DOHH2 (cell line): ENCODE measurements around the gene MTMR11.

ENCODE experiments used
- H3F3A ChIP-seq: fragments of 200-600 bp; sonication (generic), shearing (Covaris generic); 2 replicates; pipeline ENCODE4 v1.6.0; 2016; ENCODE audit warnings: antibody characterized with exemption, mild to moderate bottlenecking; ENCODE audit not compliant: control insufficient read depth, insufficient read depth
- H3K27ac ChIP-seq: fragments of 200-600 bp; sonication (generic); 2 replicates; pipeline ENCODE4 v1.5.1; 2014; ENCODE audit warnings: low read depth, mild to moderate bottlenecking, low read length, moderate library complexity
- H3K27me3 ChIP-seq: fragments of 200-600 bp; sonication (generic); 2 replicates; pipeline ENCODE4 v1.6.1; 2014; ENCODE audit warnings: mild to moderate bottlenecking, low read length, mixed read lengths; ENCODE audit not compliant: control insufficient read depth
- H3K36me3 ChIP-seq: fragments of 200-600 bp; sonication (generic); 2 replicates; pipeline ENCODE4 v1.6.1; 2014; ENCODE audit warnings: mild to moderate bottlenecking, low read length, moderate library complexity, mixed read lengths; ENCODE audit not compliant: control insufficient read depth
- H3K4me1 ChIP-seq: fragments of 200-600 bp; sonication (generic); 2 replicates; pipeline ENCODE4 v1.6.1; 2014; ENCODE audit warnings: mild to moderate bottlenecking, low read length, mixed read lengths; ENCODE audit not compliant: control insufficient read depth
- H3K4me2 ChIP-seq: fragments of 200-600 bp; sonication (generic); 2 replicates; pipeline ENCODE4 v1.6.0; 2014; ENCODE audit warnings: mild to moderate bottlenecking, low read length, moderate library complexity
- H3K4me3 ChIP-seq: fragments of 200-600 bp; sonication (generic); 2 replicates; pipeline ENCODE4 v1.5.1; 2014; ENCODE audit warnings: mild to moderate bottlenecking, low read length, mixed read lengths
- H3K79me2 ChIP-seq: fragments of 200-600 bp; sonication (generic); 2 replicates; pipeline ENCODE4 v1.6.1; 2014; ENCODE audit warnings: mild to moderate bottlenecking, low read length, mixed read lengths; ENCODE audit not compliant: control insufficient read depth
- H3K9me2 ChIP-seq: fragments of 200-600 bp; sonication (generic); replicated peaks from 2 replicates; pipeline ENCODE4 v1.6.1; 2014; ENCODE audit warnings: mild to moderate bottlenecking, low read length, mixed read lengths; ENCODE audit not compliant: control insufficient read depth
- H3K9me3 ChIP-seq: fragments of 200-600 bp; sonication (generic); 2 replicates; pipeline ENCODE4 v1.6.1; 2014; ENCODE audit warnings: antibody characterized with exemption, low read length, mixed read lengths; ENCODE audit not compliant: control insufficient read depth, insufficient read depth
- H4K20me1 ChIP-seq: fragments of 200-600 bp; sonication (generic); 2 replicates; pipeline ENCODE4 v1.6.0; 2014; ENCODE audit warnings: low read depth, mild to moderate bottlenecking, antibody characterized with exemption, low read length, moderate library complexity; ENCODE audit not compliant: control insufficient read depth, insufficient read depth
- EZH2phosphoT487 ChIP-seq: fragments of 200-600 bp; sonication (generic); IDR thresholded peaks from 2 replicates; pipeline ENCODE4 v1.6.1; 2017; ENCODE audit warnings: borderline replicate concordance, mild to moderate bottlenecking, antibody characterized with exemption, low read length, moderate library complexity, mixed read lengths
- TF ChIP-seq, protein P1 (sequence below): fragments of 200-600 bp; sonication (generic); IDR thresholded peaks from one replicate; pipeline ENCODE4 v1.5.1; 2014; ENCODE audit warnings: antibody characterized with exemption, mild to moderate bottlenecking, low read depth, low read length; ENCODE audit not compliant: poor library complexity, severe bottlenecking

Gene MTMR11

GRCh38 chr1:149949911-149950310 lies 13.2 kb upstream of the MTMR11 start:
- Histone ChIP-seq H3K36me3 (no peaks in the 10 kb centered on the region), H3K4me2 (no peak overlapping the region), H3K27ac (no peak overlapping the region), H3K4me1 (no peaks in the 10 kb centered on the region), H3K4me3 (no peak overlapping the region), H4K20me1 (no peaks in the 10 kb centered on the region), H3K27me3 (no peaks in the 10 kb centered on the region), H3F3A (no peaks in the 10 kb centered on the region; the same call in 1 of the 2 replicates), H3K9me3 (no peaks in the 10 kb centered on the region), H3K79me2 (no peaks in the 10 kb centered on the region), H3K9me2 (no peaks in the 10 kb centered on the region)
- TF ChIP-seq, protein P1, sequence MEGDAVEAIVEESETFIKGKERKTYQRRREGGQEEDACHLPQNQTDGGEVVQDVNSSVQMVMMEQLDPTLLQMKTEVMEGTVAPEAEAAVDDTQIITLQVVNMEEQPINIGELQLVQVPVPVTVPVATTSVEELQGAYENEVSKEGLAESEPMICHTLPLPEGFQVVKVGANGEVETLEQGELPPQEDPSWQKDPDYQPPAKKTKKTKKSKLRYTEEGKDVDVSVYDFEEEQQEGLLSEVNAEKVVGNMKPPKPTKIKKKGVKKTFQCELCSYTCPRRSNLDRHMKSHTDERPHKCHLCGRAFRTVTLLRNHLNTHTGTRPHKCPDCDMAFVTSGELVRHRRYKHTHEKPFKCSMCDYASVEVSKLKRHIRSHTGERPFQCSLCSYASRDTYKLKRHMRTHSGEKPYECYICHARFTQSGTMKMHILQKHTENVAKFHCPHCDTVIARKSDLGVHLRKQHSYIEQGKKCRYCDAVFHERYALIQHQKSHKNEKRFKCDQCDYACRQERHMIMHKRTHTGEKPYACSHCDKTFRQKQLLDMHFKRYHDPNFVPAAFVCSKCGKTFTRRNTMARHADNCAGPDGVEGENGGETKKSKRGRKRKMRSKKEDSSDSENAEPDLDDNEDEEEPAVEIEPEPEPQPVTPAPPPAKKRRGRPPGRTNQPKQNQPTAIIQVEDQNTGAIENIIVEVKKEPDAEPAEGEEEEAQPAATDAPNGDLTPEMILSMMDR, result no peak
- TF ChIP-seq EZH2phosphoT487, result no peak

GRCh38 chr1:149945206-149945605 lies 8.5 kb upstream of the MTMR11 start:
- H3F3A ChIP-seq, result peaks cover under 1% of the 10 kb centered on the region; the same call in 1 of the 2 replicates
- no peaks in the 10 kb centered on the region for H3K4me1 ChIP-seq
- H3K9me3 ChIP-seq, result no peaks in the 10 kb centered on the region
- no peak overlapping the region for H3K4me2 ChIP-seq
- TF ChIP-seq, protein P1, result no peak
- no peak for TF ChIP-seq EZH2phosphoT487
- H3K36me3 ChIP-seq, result no peaks in the 10 kb centered on the region
- H4K20me1 ChIP-seq, result no peaks in the 10 kb centered on the region
- H3K27ac ChIP-seq, result no peak overlapping the region
- H3K9me2 ChIP-seq, result no peaks in the 10 kb centered on the region
- no peaks in the 10 kb centered on the region for H3K79me2 ChIP-seq
- H3K4me3 ChIP-seq, result no peak overlapping the region
- no peaks in the 10 kb centered on the region for H3K27me3 ChIP-seq

DNA sequence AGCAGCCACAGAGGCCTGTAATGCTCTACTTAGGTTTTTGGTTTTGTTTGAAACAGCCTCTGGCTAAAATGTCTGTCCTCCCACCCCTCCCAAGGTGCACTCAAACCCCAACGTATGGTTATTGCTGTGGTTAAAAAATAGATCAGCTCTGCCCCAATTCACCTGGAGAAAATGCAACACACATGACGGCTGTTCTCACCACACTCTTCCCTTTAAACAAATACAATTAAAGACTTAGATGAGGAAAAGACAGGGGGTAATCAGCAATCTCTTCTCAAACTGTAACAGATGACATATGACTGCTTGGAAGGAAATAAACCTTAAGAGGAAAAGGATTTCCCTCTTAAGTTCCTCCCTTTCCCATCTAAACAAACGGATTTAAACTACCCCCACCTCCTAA lies 6.2 kb upstream of the MTMR11 start:
- H3K27ac ChIP-seq, result no peak overlapping the region
- no peaks in the 10 kb centered on the region for H3K9me3 ChIP-seq
- no peaks in the 10 kb centered on the region for H3K9me2 ChIP-seq
- no peak overlapping the region for H3K4me2 ChIP-seq
- no peaks in the 10 kb centered on the region for H3K27me3 ChIP-seq
- no peaks in the 10 kb centered on the region for H4K20me1 ChIP-seq
- H3K36me3 ChIP-seq, result no peaks in the 10 kb centered on the region
- no peak for TF ChIP-seq EZH2phosphoT487
- TF ChIP-seq, protein P1, result no peak
- no peaks in the 10 kb centered on the region for H3K79me2 ChIP-seq
- peaks cover 2% of the 10 kb centered on the region; the same call in 1 of the 2 replicates for H3F3A ChIP-seq
- no peaks in the 10 kb centered on the region; the same call in 1 of the 2 replicates for H3K4me1 ChIP-seq
- H3K4me3 ChIP-seq, result no peak overlapping the region
